Glutamatergic neuron (in vitro differentiated cells): Measurements from ENCODE around the gene DENND1C. TPM values are rescaled to one million over a fixed set of nuclear protein-coding genes. Genes with fewer than 3 reads are reported as not detected.

Experiments used
- DNase-seq: peaks from one replicate; pipeline ENCODE4 v3.0.0; 2022
- H3K27ac Mint-ChIP-seq: one replicate; pipeline ENCODE4 v1.8.0; 2020; ENCODE audit warnings: mild to moderate bottlenecking, mixed read lengths, inconsistent platforms; ENCODE audit not compliant: unreplicated experiment
- H3K27me3 Mint-ChIP-seq: one replicate; pipeline ENCODE4 v1.8.0; 2020; ENCODE audit warnings: mild to moderate bottlenecking, moderate library complexity, mixed read lengths, inconsistent platforms; ENCODE audit not compliant: unreplicated experiment
- H3K36me3 Mint-ChIP-seq: one replicate; pipeline ENCODE4 v1.8.0; 2020; ENCODE audit warnings: mild to moderate bottlenecking, mixed read lengths, inconsistent platforms; ENCODE audit not compliant: unreplicated experiment
- H3K4me1 Mint-ChIP-seq: one replicate; pipeline ENCODE4 v1.8.0; 2020; ENCODE audit warnings: mild to moderate bottlenecking, low read depth, mixed read lengths, inconsistent platforms; ENCODE audit not compliant: unreplicated experiment
- H3K4me3 Mint-ChIP-seq: one replicate; pipeline ENCODE4 v1.8.0; 2020; ENCODE audit warnings: mild to moderate bottlenecking, mixed read lengths, inconsistent platforms; ENCODE audit not compliant: unreplicated experiment
- H3K9me3 Mint-ChIP-seq: one replicate; pipeline ENCODE4 v1.8.0; 2020; ENCODE audit warnings: mild to moderate bottlenecking, moderate library complexity, mixed read lengths, inconsistent platforms; ENCODE audit not compliant: unreplicated experiment
- CTCF ChIP-seq: fragments of 200-600 bp; sonication (generic); IDR thresholded peaks from one replicate; pipeline ENCODE4 v1.5.0; 2021; ENCODE audit not compliant: partially characterized antibody, unreplicated experiment
- total RNA-seq: library from RNA; stranded (reverse); fragmentation: NEBNext Ultra II Directional; extraction: Animal tissue kit (Norgen Biotek cat#: 25700); gene quantifications from one replicate; pipeline ENCODE4 v1.2.1, GENCODE V29; 2021; ENCODE audit not compliant: unreplicated experiment

DENND1C gene
- total RNA-seq, 1 donor from 2014 or later: not detected

- TF ChIP-seq CTCF: no peak
- Mint-ChIP-seq H3K27me3 (peaks cover 20% of the 10 kb centered on the region), H3K4me1 (peaks cover 17% of the 10 kb centered on the region), H3K4me3 (no peak overlapping the region), H3K36me3 (peaks cover 11% of the 10 kb centered on the region), H3K27ac (no peak overlapping the region), H3K9me3 (peaks cover 17% of the 10 kb centered on the region)
- peak; percentile 32 for DNase-seq
Observed at GRCh38 chr19:6528544-6529121, 47.0 kb upstream of the DENND1C start.

GRCh38 chr19:6527893-6528543, 46.4 kb upstream of the DENND1C start:
- Mint-ChIP-seq H3K36me3 (peaks cover 11% of the 10 kb centered on the region), H3K4me1 (peaks cover 17% of the 10 kb centered on the region), H3K9me3 (peaks cover 17% of the 10 kb centered on the region), H3K4me3 (no peak overlapping the region), H3K27ac (no peak overlapping the region), H3K27me3 (peaks cover 20% of the 10 kb centered on the region)
- no peak for DNase-seq
- TF ChIP-seq CTCF: no peak

GRCh38 chr19:6524311-6524710, 42.7 kb upstream of the DENND1C start:
- DNase-seq: no peak
- Mint-ChIP-seq H3K27me3 (peaks cover 4% of the 10 kb centered on the region), H3K27ac (no peak overlapping the region), H3K9me3 (peaks cover 3% of the 10 kb centered on the region), H3K4me1 (peaks cover 1% of the 10 kb centered on the region), H3K36me3 (peaks cover under 1% of the 10 kb centered on the region), H3K4me3 (no peak overlapping the region)
- TF ChIP-seq CTCF: no peak

GRCh38 chr19:6522712-6523111, 41.1 kb upstream of the DENND1C start:
- Mint-ChIP-seq H3K27me3 (peaks cover 3% of the 10 kb centered on the region), H3K9me3 (peaks cover 3% of the 10 kb centered on the region), H3K4me1 (no peaks in the 10 kb centered on the region), H3K36me3 (no peaks in the 10 kb centered on the region), H3K4me3 (no peak overlapping the region), H3K27ac (no peak overlapping the region)
- TF ChIP-seq CTCF: no peak
- no peak for DNase-seq
